ENCODE data around the gene PARVG.

PARVG gene

GRCh38 chr22:44246615-44247326, 66.0 kb downstream of the PARVG start:
- H3K27ac ChIP-seq (ENCODE audit: extremely low read depth, low read depth, low read length) = no peak overlapping the region
- ChIA-PET POLR2A (no interaction called here), CTCF (interaction anchor here (0.6 kb wide), 1 partner anchor 326 kb away, joined by 3 read pairs; no protein-coding TSS in a partner anchor)
- no peak for TF ChIP-seq ZNF433 (tag by site-specific recombination; IDR thresholded peaks at IDR 0.05; ENCODE audit: low read depth)
- TF ChIP-seq ZNF704 (tag by site-specific recombination; IDR thresholded peaks at IDR 0.05) = no peak
- TF ChIP-seq ZNF16 (tag by site-specific recombination; IDR thresholded peaks at IDR 0.05; ENCODE audit: low read depth) = no peak
- TF ChIP-seq GLIS2 (tag by site-specific recombination; IDR thresholded peaks at IDR 0.05) = no peak
- no peak for TF ChIP-seq ZNF155 (tag by site-specific recombination; IDR thresholded peaks at IDR 0.05)
- TF ChIP-seq ZNF544 (tag by site-specific recombination; IDR thresholded peaks at IDR 0.05) = no peak
- no peak for TF ChIP-seq ZNF366 (tag by site-specific recombination; conservative IDR thresholded peaks at IDR 0.05)
- no peak for TF ChIP-seq ZFP37 (tag by site-specific recombination; IDR thresholded peaks at IDR 0.05)
- TF ChIP-seq ZNF521 (tag by site-specific recombination; IDR thresholded peaks at IDR 0.05) = no peak
- TF ChIP-seq ZNF692 (tag by site-specific recombination; IDR thresholded peaks at IDR 0.05) = no peak
- no peak for TF ChIP-seq ZNF596 (tag by site-specific recombination; IDR thresholded peaks at IDR 0.05)
- TF ChIP-seq ZNF529 (tag by site-specific recombination; IDR thresholded peaks at IDR 0.05; ENCODE audit: insufficient replicate concordance) = no peak
- no peak for TF ChIP-seq ZNF501 (tag by site-specific recombination; IDR thresholded peaks at IDR 0.05)
- TF ChIP-seq BCL11B (tag by site-specific recombination; IDR thresholded peaks at IDR 0.05; ENCODE audit: low read depth) = no peak
- TF ChIP-seq ZBTB7A (tag by site-specific recombination; IDR thresholded peaks at IDR 0.05; ENCODE audit: low read depth) = no peak
- no peak for TF ChIP-seq ZNF157 (tag by site-specific recombination; IDR thresholded peaks at IDR 0.05)
- no peak for TF ChIP-seq TSHZ1 (tag by site-specific recombination; IDR thresholded peaks at IDR 0.05; ENCODE audit: borderline replicate concordance)
- H3K9me3 ChIP-seq (ENCODE audit: control insufficient read depth, insufficient read depth, low read depth, low read length) = no peaks in the 10 kb centered on the region; the same call in 1 of the 2 replicates
- no peak overlapping the region for H3K4me3 ChIP-seq (ENCODE audit: low read depth, low read length)
- H3K36me3 ChIP-seq (ENCODE audit: control insufficient read depth in 2 of 2, insufficient read depth in 1 of 2, low read length in 2 of 2) = no peaks in the 10 kb centered on the region
- no peaks in the 10 kb centered on the region for H3K4me1 ChIP-seq (ENCODE audit: control insufficient read depth, insufficient read depth, low read length)

GRCh38 chr22:44247346-44247745, 66.6 kb downstream of the PARVG start:
- Histone ChIP-seq H3K27ac (ENCODE audit: extremely low read depth, low read depth, low read length) (no peak overlapping the region), H3K9me3 (ENCODE audit: control insufficient read depth, insufficient read depth, low read depth, low read length) (no peaks in the 10 kb centered on the region; the same call in 1 of the 2 replicates), H3K4me1 (ENCODE audit: control insufficient read depth, insufficient read depth, low read length) (no peaks in the 10 kb centered on the region), H3K36me3 (ENCODE audit: control insufficient read depth in 2 of 2, insufficient read depth in 1 of 2, low read length in 2 of 2) (no peaks in the 10 kb centered on the region), H3K4me3 (ENCODE audit: low read depth, low read length) (no peak overlapping the region)
- CTCF ChIA-PET = interaction anchor here (0.6 kb wide), 1 partner anchor 326 kb away, joined by 3 read pairs; no protein-coding TSS in a partner anchor
- POLR2A ChIA-PET = no interaction called here
- TF ChIP-seq TRIM28 (IDR thresholded peaks at IDR 0.05; ENCODE audit: borderline replicate concordance, low read length) = no peak
- no peak for TF ChIP-seq ZNF280D (tag by site-specific recombination; IDR thresholded peaks at IDR 0.05)
- TF ChIP-seq ZNF585B (tag by site-specific recombination; IDR thresholded peaks at IDR 0.05) = no peak
- no peak for TF ChIP-seq ZNF157 (tag by site-specific recombination; IDR thresholded peaks at IDR 0.05)
- TF ChIP-seq ZNF701 (tag by site-specific recombination; IDR thresholded peaks at IDR 0.05) = no peak
- TF ChIP-seq ZNF513 (tag by site-specific recombination; IDR thresholded peaks at IDR 0.05) = no peak
- no peak for TF ChIP-seq ZNF266 (tag by site-specific recombination; IDR thresholded peaks at IDR 0.05; ENCODE audit: low read depth)
- no peak for TF ChIP-seq GFI1B (tag by site-specific recombination; IDR thresholded peaks at IDR 0.05)
- no peak for TF ChIP-seq ZNF600 (tag by site-specific recombination; IDR thresholded peaks at IDR 0.05)
